ENCODE data around the gene EEFSEC. TPM values are rescaled to one million over a fixed set of nuclear protein-coding genes. Genes with fewer than 3 reads are reported as not detected.

Gene EEFSEC
- total RNA-seq, 1 donor from 2014 or later = 23.4 TPM

- no peak overlapping the region for H3K27ac Mint-ChIP-seq (ENCODE audit: unreplicated experiment)
- TF ChIP-seq CTCF (conservative IDR thresholded peaks at IDR 0.05) = no peak
Observed at GRCh38 chr3:128421439-128421836, 268.2 kb downstream of the EEFSEC start.

GRCh38 chr3:128421966-128422365 is 268.7 kb downstream of the EEFSEC start:
- no peak overlapping the region for H3K27ac Mint-ChIP-seq (ENCODE audit: unreplicated experiment)

More at GRCh38 chr3:128421439-128421836, 268.2 kb downstream of the EEFSEC start:
- Mint-ChIP-seq H3K36me3 (ENCODE audit: low read depth) (peaks cover 4% of the 10 kb centered on the region), H3K27me3 (ENCODE audit: low read depth) (peaks cover 21% of the 10 kb centered on the region), H3K4me3 (no peak overlapping the region), H3K9me3 (peaks cover 4% of the 10 kb centered on the region), H3K4me1 (no peaks in the 10 kb centered on the region)
- DNase-seq (ENCODE audit: low read depth, low spot score) = no peak

GRCh38 chr3:128422762-128423524 is 269.7 kb downstream of the EEFSEC start:
- peaks cover 4% of the 10 kb centered on the region for H3K36me3 Mint-ChIP-seq (ENCODE audit: low read depth)
- peaks cover 10% of the 10 kb centered on the region for H3K4me1 Mint-ChIP-seq
- no peak overlapping the region for H3K27ac Mint-ChIP-seq (ENCODE audit: unreplicated experiment)
- no peak for TF ChIP-seq CTCF (conservative IDR thresholded peaks at IDR 0.05)
- no peak for DNase-seq (ENCODE audit: low read depth, low spot score)
- H3K4me3 Mint-ChIP-seq = no peak overlapping the region
- H3K27me3 Mint-ChIP-seq (ENCODE audit: low read depth) = peaks cover 31% of the 10 kb centered on the region
- H3K9me3 Mint-ChIP-seq = peaks cover 4% of the 10 kb centered on the region

More at GRCh38 chr3:128421966-128422365, 268.7 kb downstream of the EEFSEC start:
- peaks cover 22% of the 10 kb centered on the region for H3K27me3 Mint-ChIP-seq (ENCODE audit: low read depth)
- DNase-seq (ENCODE audit: low read depth, low spot score) = no peak
- peaks cover under 1% of the 10 kb centered on the region for H3K4me1 Mint-ChIP-seq
- H3K36me3 Mint-ChIP-seq (ENCODE audit: low read depth) = peaks cover 4% of the 10 kb centered on the region
- no peak overlapping the region for H3K4me3 Mint-ChIP-seq
- no peak for TF ChIP-seq CTCF (conservative IDR thresholded peaks at IDR 0.05)
- peaks cover 4% of the 10 kb centered on the region for H3K9me3 Mint-ChIP-seq

- Mint-ChIP-seq H3K4me1 (peaks cover 16% of the 10 kb centered on the region), H3K27me3 (ENCODE audit: low read depth) (peaks cover 38% of the 10 kb centered on the region), H3K36me3 (ENCODE audit: low read depth) (peaks cover 4% of the 10 kb centered on the region), H3K9me3 (peaks cover 4% of the 10 kb centered on the region), H3K4me3 (no peak overlapping the region), H3K27ac (ENCODE audit: unreplicated experiment) (no peak overlapping the region)
- TF ChIP-seq CTCF (conservative IDR thresholded peaks at IDR 0.05) = no peak
- no peak for DNase-seq (ENCODE audit: low read depth, low spot score)
Observed at GRCh38 chr3:128423525-128424147, 270.4 kb downstream of the EEFSEC start.

- Mint-ChIP-seq H3K27me3 (ENCODE audit: low read depth) (peaks cover 46% of the 10 kb centered on the region), H3K36me3 (ENCODE audit: low read depth) (no peaks in the 10 kb centered on the region), H3K9me3 (no peaks in the 10 kb centered on the region), H3K27ac (ENCODE audit: unreplicated experiment) (no peak overlapping the region), H3K4me3 (no peak overlapping the region), H3K4me1 (peaks cover 16% of the 10 kb centered on the region)
- DNase-seq (ENCODE audit: low read depth, low spot score) = no peak
- TF ChIP-seq CTCF (conservative IDR thresholded peaks at IDR 0.05) = no peak
Observed at GRCh38 chr3:128424508-128425069, 271.3 kb downstream of the EEFSEC start.
